ENCODE results near the gene LILRB2.
"Not testable (repeated sequence)": the region's sequence is repeated elsewhere in the genome, so short reads cannot be mapped to it uniquely, and the experiment has no call there.

Gene LILRB2

GRCh38 chr19:54252845-54253244 lies 28.1 kb downstream of the LILRB2 start:
- H3K27me3 ChIP-seq (ENCODE audit: control insufficient read depth, insufficient read depth, low read length), result no peaks in the 10 kb centered on the region; the same call in 1 of the 2 replicates

GRCh38 chr19:54252243-54252642 lies 28.7 kb downstream of the LILRB2 start:
- no peak overlapping the region for H3K9ac ChIP-seq (ENCODE audit: low read depth, low read length)
- no peak overlapping the region for H3K27ac ChIP-seq (ENCODE audit: low read depth, low read length)
- H3K27me3 ChIP-seq (ENCODE audit: control insufficient read depth, insufficient read depth, low read length), result no peaks in the 10 kb centered on the region; the same call in 1 of the 2 replicates
- peaks cover 7% of the 10 kb centered on the region; the same call in 1 of the 2 replicates for H3K4me1 ChIP-seq (ENCODE audit: control insufficient read depth, insufficient read depth, low read length)
- H3K9me3 ChIP-seq (ENCODE audit: control insufficient read depth, insufficient read depth, low read length), result no peaks in the 10 kb centered on the region
- H3K36me3 ChIP-seq (ENCODE audit: control insufficient read depth, insufficient read depth, low read length), result no peaks in the 10 kb centered on the region
- H3K4me3 ChIP-seq (ENCODE audit: low read depth, low read length), result no peak overlapping the region

More at GRCh38 chr19:54252845-54253244, 28.1 kb downstream of the LILRB2 start:
- no peak overlapping the region for H3K4me3 ChIP-seq (ENCODE audit: low read depth, low read length)
- no peak overlapping the region for H3K9ac ChIP-seq (ENCODE audit: low read depth, low read length)
- no peaks in the 10 kb centered on the region for H3K9me3 ChIP-seq (ENCODE audit: control insufficient read depth, insufficient read depth, low read length)
- no peaks in the 10 kb centered on the region for H3K36me3 ChIP-seq (ENCODE audit: control insufficient read depth, insufficient read depth, low read length)
- peaks cover 7% of the 10 kb centered on the region; the same call in 1 of the 2 replicates for H3K4me1 ChIP-seq (ENCODE audit: control insufficient read depth, insufficient read depth, low read length)
- no peak overlapping the region for H3K27ac ChIP-seq (ENCODE audit: low read depth, low read length)

GRCh38 chr19:54248016-54248601 lies 32.8 kb downstream of the LILRB2 start:
- H3K9me3 ChIP-seq (ENCODE audit: control insufficient read depth, insufficient read depth, low read length), result no peaks in the 10 kb centered on the region
- no peak overlapping the region for H3K9ac ChIP-seq (ENCODE audit: low read depth, low read length)
- H3K27ac ChIP-seq (ENCODE audit: low read depth, low read length), result no peak overlapping the region
- H3K36me3 ChIP-seq (ENCODE audit: control insufficient read depth, insufficient read depth, low read length), result no peaks in the 10 kb centered on the region
- H3K4me3 ChIP-seq (ENCODE audit: low read depth, low read length), result no peak overlapping the region
- no peaks in the 10 kb centered on the region for H3K27me3 ChIP-seq (ENCODE audit: control insufficient read depth, insufficient read depth, low read length)
- H3K4me1 ChIP-seq (ENCODE audit: control insufficient read depth, insufficient read depth, low read length), result no peaks in the 10 kb centered on the region

- Histone ChIP-seq H3K4me1 (ENCODE audit: control insufficient read depth, insufficient read depth, low read length) (no peaks in the 10 kb centered on the region), H3K9ac (ENCODE audit: low read depth, low read length) (no peak overlapping the region), H3K27me3 (ENCODE audit: control insufficient read depth, insufficient read depth, low read length) (no peaks in the 10 kb centered on the region), H3K36me3 (ENCODE audit: control insufficient read depth, insufficient read depth, low read length) (no peaks in the 10 kb centered on the region), H3K9me3 (ENCODE audit: control insufficient read depth, insufficient read depth, low read length) (no peaks in the 10 kb centered on the region), H3K27ac (ENCODE audit: low read depth, low read length) (no peak overlapping the region), H3K4me3 (ENCODE audit: low read depth, low read length) (no peak overlapping the region)
These were observed 33.6 kb downstream of the LILRB2 start for GRCh38 chr19:54247106-54247930.

- no peak overlapping the region for H3K27ac ChIP-seq (ENCODE audit: low read depth, low read length)
- H3K9ac ChIP-seq (ENCODE audit: low read depth, low read length), result no peak overlapping the region
- no peaks in the 10 kb centered on the region for H3K36me3 ChIP-seq (ENCODE audit: control insufficient read depth, insufficient read depth, low read length)
- H3K4me3 ChIP-seq (ENCODE audit: low read depth, low read length), result no peak overlapping the region
- H3K27me3 ChIP-seq (ENCODE audit: control insufficient read depth, insufficient read depth, low read length), result no peaks in the 10 kb centered on the region
- no peaks in the 10 kb centered on the region for H3K4me1 ChIP-seq (ENCODE audit: control insufficient read depth, insufficient read depth, low read length)
- no peaks in the 10 kb centered on the region for H3K9me3 ChIP-seq (ENCODE audit: control insufficient read depth, insufficient read depth, low read length)
These were observed 35.0 kb downstream of the LILRB2 start for GRCh38 chr19:54245936-54246335.

- H3K9me3 ChIP-seq (ENCODE audit: control insufficient read depth, insufficient read depth, low read length); H3K4me3 ChIP-seq (ENCODE audit: low read depth, low read length); H3K36me3 ChIP-seq (ENCODE audit: control insufficient read depth, insufficient read depth, low read length); H3K4me1 ChIP-seq (ENCODE audit: control insufficient read depth, insufficient read depth, low read length); H3K27me3 ChIP-seq (ENCODE audit: control insufficient read depth, insufficient read depth, low read length); H3K9ac ChIP-seq (ENCODE audit: low read depth, low read length); H3K27ac ChIP-seq (ENCODE audit: low read depth, low read length): not testable (repeated sequence)
These were observed 37.1 kb downstream of the LILRB2 start for GRCh38 chr19:54243809-54244208.

GRCh38 chr19:54242646-54243045 lies 38.3 kb downstream of the LILRB2 start, which contains the start of gene LILRA6:
Gene LILRA6 (minus strand): TSS chr19:54242790.
- H3K9me3 ChIP-seq (ENCODE audit: control insufficient read depth, insufficient read depth, low read length); H3K36me3 ChIP-seq (ENCODE audit: control insufficient read depth, insufficient read depth, low read length); H3K4me3 ChIP-seq (ENCODE audit: low read depth, low read length); H3K27ac ChIP-seq (ENCODE audit: low read depth, low read length); H3K9ac ChIP-seq (ENCODE audit: low read depth, low read length); H3K4me1 ChIP-seq (ENCODE audit: control insufficient read depth, insufficient read depth, low read length); H3K27me3 ChIP-seq (ENCODE audit: control insufficient read depth, insufficient read depth, low read length): not testable (repeated sequence)

GRCh38 chr19:54242234-54242633 lies 38.7 kb downstream of the LILRB2 start:
- not testable (repeated sequence) for H3K4me3 ChIP-seq (ENCODE audit: low read depth, low read length); H3K27ac ChIP-seq (ENCODE audit: low read depth, low read length); H3K9me3 ChIP-seq (ENCODE audit: control insufficient read depth, insufficient read depth, low read length); H3K36me3 ChIP-seq (ENCODE audit: control insufficient read depth, insufficient read depth, low read length); H3K27me3 ChIP-seq (ENCODE audit: control insufficient read depth, insufficient read depth, low read length); H3K9ac ChIP-seq (ENCODE audit: low read depth, low read length); H3K4me1 ChIP-seq (ENCODE audit: control insufficient read depth, insufficient read depth, low read length)

GRCh38 chr19:54240372-54241336 lies 40.3 kb downstream of the LILRB2 start:
- not testable (repeated sequence) for H3K36me3 ChIP-seq (ENCODE audit: control insufficient read depth, insufficient read depth, low read length); H3K27ac ChIP-seq (ENCODE audit: low read depth, low read length); H3K9ac ChIP-seq (ENCODE audit: low read depth, low read length); H3K27me3 ChIP-seq (ENCODE audit: control insufficient read depth, insufficient read depth, low read length); H3K4me3 ChIP-seq (ENCODE audit: low read depth, low read length); H3K9me3 ChIP-seq (ENCODE audit: control insufficient read depth, insufficient read depth, low read length); H3K4me1 ChIP-seq (ENCODE audit: control insufficient read depth, insufficient read depth, low read length)

GRCh38 chr19:54239491-54240371 lies 41.2 kb downstream of the LILRB2 start:
- not testable (repeated sequence) for H3K9ac ChIP-seq (ENCODE audit: low read depth, low read length); H3K27me3 ChIP-seq (ENCODE audit: control insufficient read depth, insufficient read depth, low read length); H3K4me3 ChIP-seq (ENCODE audit: low read depth, low read length); H3K27ac ChIP-seq (ENCODE audit: low read depth, low read length); H3K36me3 ChIP-seq (ENCODE audit: control insufficient read depth, insufficient read depth, low read length); H3K4me1 ChIP-seq (ENCODE audit: control insufficient read depth, insufficient read depth, low read length); H3K9me3 ChIP-seq (ENCODE audit: control insufficient read depth, insufficient read depth, low read length)

Measured in HUES48 (cell line).